HG03575 (cell line): ENCODE data around the gene FBXL15.

Experiments used
- ATAC-seq: cut with Tn5 transposase; IDR thresholded peaks from one replicate; pipeline ENCODE4 v1.9.1; 2021; ENCODE audit not compliant: unreplicated experiment, insufficient number of reproducible peaks, low FRiP score; ENCODE audit errors: extremely low read depth

The FBXL15 gene

GRCh38 chr10:102420714-102421506 lies at the start of gene FBXL15:
Gene FBXL15 (plus strand): TSS chr10:102420836. CDS start chr10:102421130, 294 bp downstream.
- peak; percentile 37 for ATAC-seq

GRCh38 chr10:102371295-102371694 lies 49.3 kb upstream of the FBXL15 start:
- ATAC-seq = no peak

- no peak for ATAC-seq
Measured at GRCh38 chr10:102375250-102375649, 45.4 kb upstream of the FBXL15 start.

- no peak for ATAC-seq
Measured at GRCh38 chr10:102375867-102376266, 44.8 kb upstream of the FBXL15 start.

- ATAC-seq = no peak
Measured at GRCh38 chr10:102376901-102377300, 43.7 kb upstream of the FBXL15 start.

- no peak for ATAC-seq
Measured at GRCh38 chr10:102379383-102379782, 41.3 kb upstream of the FBXL15 start.

- no peak for ATAC-seq
Measured at GRCh38 chr10:102381983-102382382, 38.7 kb upstream of the FBXL15 start.

GRCh38 chr10:102382871-102383270 lies 37.8 kb upstream of the FBXL15 start:
- no peak for ATAC-seq

GRCh38 chr10:102384053-102384452 lies 36.6 kb upstream of the FBXL15 start:
- ATAC-seq = no peak

- no peak for ATAC-seq
Measured at GRCh38 chr10:102384606-102385429, 35.8 kb upstream of the FBXL15 start.

GRCh38 chr10:102389894-102390293 lies 30.7 kb upstream of the FBXL15 start:
- no peak for ATAC-seq

GRCh38 chr10:102392306-102392705 lies 28.3 kb upstream of the FBXL15 start:
- ATAC-seq = no peak

GRCh38 chr10:102393411-102394078 lies 27.1 kb upstream of the FBXL15 start:
- no peak for ATAC-seq

GRCh38 chr10:102394079-102394800 lies 26.4 kb upstream of the FBXL15 start:
- peak; percentile 54 for ATAC-seq

GRCh38 chr10:102394801-102395399 lies 25.7 kb upstream of the FBXL15 start:
- ATAC-seq = no peak

- ATAC-seq = no peak
Measured at GRCh38 chr10:102395400-102396316, 25.0 kb upstream of the FBXL15 start, which contains the start of gene NFKB2. Gene NFKB2 (plus strand): TSS chr10:102395705. CDS start chr10:102395960, 255 bp downstream.

- ATAC-seq = no peak
Measured at GRCh38 chr10:102396317-102396650, 24.4 kb upstream of the FBXL15 start.

- ATAC-seq = no peak
Measured at GRCh38 chr10:102396730-102397151, 23.9 kb upstream of the FBXL15 start.
